IMR-90 (cell line): ENCODE results near the gene OR10A2. TPM values are rescaled to one million over a fixed set of nuclear protein-coding genes. Genes with fewer than 3 reads are reported as not detected.

Experiments used
- ATAC-seq: fragments of 200-7000 bp; cut with Tn5 transposase; 2 replicates; pipeline ENCODE4 v1.9.1; 2020; ENCODE audit warnings: low read depth, mild to moderate bottlenecking, moderate library complexity
- BruUV-seq: library from RNA; stranded (reverse); fragments of 400-500 nt; replicated peaks from 2 replicates; lab custom pipeline; 2021; lab: Mats Ljungman, UMichigan
- CTCF ChIA-PET: fragments of 300-600 bp; formaldehyde crosslinking; extraction: SDS; loops from one replicate; lab custom pipeline; 2021; ENCODE audit warnings: antibody characterized with exemption; lab: Yijun Ruan, JAX
- POLR2A ChIA-PET: fragments of 300-600 bp; sonication (Branson Sonifier 250); formaldehyde crosslinking; loops from one replicate; lab custom pipeline; 2022; ENCODE audit warnings: antibody characterized with exemption; ENCODE audit not compliant: unreplicated experiment; lab: Charles Lee
- DNase-seq: peaks from one replicate; pipeline ENCODE4 v3.0.0; 2013
- H2AFZ ChIP-seq: replicated peaks from 2 replicates; pipeline ENCODE3; 2013; ENCODE audit warnings: low read length, mild to moderate bottlenecking; ENCODE audit not compliant: poor library complexity
- H2AK5ac ChIP-seq: 2 replicates; pipeline ENCODE4 v1.6.1; 2013; ENCODE audit warnings: low read depth, low read length, inconsistent platforms
- H2AK9ac ChIP-seq: replicated peaks from 2 replicates; pipeline ENCODE3; 2013; ENCODE audit warnings: mild to moderate bottlenecking, low read depth, low read length, moderate library complexity; ENCODE audit not compliant: poor library complexity
- H2BK120ac ChIP-seq: 2 replicates; pipeline ENCODE4 v1.6.1; 2013; ENCODE audit warnings: low read depth, low read length, inconsistent platforms
- H2BK15ac ChIP-seq: 3 replicates; pipeline ENCODE4 v1.6.1; 2013; ENCODE audit warnings: low read depth, low read length, inconsistent platforms
- H2BK20ac ChIP-seq: 2 replicates; pipeline ENCODE4 v1.6.1; 2013; ENCODE audit warnings: low read depth, mild to moderate bottlenecking, inconsistent platforms, low read length, moderate library complexity
- H2BK5ac ChIP-seq: 2 replicates; pipeline ENCODE4 v1.6.1; 2013; ENCODE audit warnings: mild to moderate bottlenecking, low read depth, low read length, inconsistent platforms; ENCODE audit not compliant: poor library complexity, severe bottlenecking
- H3K14ac ChIP-seq: replicated peaks from 2 replicates; pipeline ENCODE4 v1.6.1; 2013; ENCODE audit warnings: low read depth, low read length, inconsistent platforms
- H3K18ac ChIP-seq: 2 replicates; pipeline ENCODE4 v1.6.1; 2013; ENCODE audit warnings: low read depth, low read length, control low read depth
- H3K23ac ChIP-seq: 2 replicates; pipeline ENCODE4 v1.6.1; 2013; ENCODE audit warnings: low read depth, low read length, inconsistent platforms
- H3K27ac ChIP-seq: 2 replicates; pipeline ENCODE4 v1.5.1; 2013; ENCODE audit warnings: mild to moderate bottlenecking, control low read depth, low read length; ENCODE audit not compliant: insufficient read depth
- H3K27me3 ChIP-seq: 2 replicates; pipeline ENCODE4 v1.6.1; 2013; ENCODE audit warnings: low read length; ENCODE audit not compliant: control insufficient read depth, insufficient read depth
- H3K36me3 ChIP-seq: 2 replicates; pipeline ENCODE4 v1.6.1; 2013; ENCODE audit warnings: low read length, mixed read lengths; ENCODE audit not compliant: control insufficient read depth, insufficient read depth
- H3K4ac ChIP-seq: 2 replicates; pipeline ENCODE4 v1.6.1; 2013; ENCODE audit warnings: low read depth, low read length, inconsistent platforms
- H3K4me1 ChIP-seq: 2 replicates; pipeline ENCODE4 v1.6.1; 2013; ENCODE audit warnings: low read length, mixed read lengths; ENCODE audit not compliant: control insufficient read depth, insufficient read depth
- H3K4me2 ChIP-seq: 2 replicates; pipeline ENCODE4 v1.6.1; 2013; ENCODE audit warnings: low read depth, mild to moderate bottlenecking, control low read depth, low read length, moderate library complexity
- H3K4me3 ChIP-seq: 2 replicates; pipeline ENCODE4 v1.5.1; 2013; ENCODE audit warnings: low read depth, mild to moderate bottlenecking, control low read depth, low read length, moderate library complexity; ENCODE audit not compliant: insufficient read depth
- H3K56ac ChIP-seq: 2 replicates; pipeline ENCODE4 v1.6.1; 2013; ENCODE audit warnings: low read length, inconsistent platforms; ENCODE audit not compliant: insufficient read depth; ENCODE audit errors: extremely low read depth
- H3K79me1 ChIP-seq, 2 experiments: 2 replicates each; pipeline ENCODE4 v1.6.1; 2013; ENCODE audit warnings: low read length in 2 of 2, inconsistent platforms in 1 of 2, low read depth in 1 of 2
- H3K9ac ChIP-seq: 2 replicates; pipeline ENCODE4 v1.6.1; 2013; ENCODE audit warnings: low read depth, low read length, control low read depth
- H3K9me1 ChIP-seq: 2 replicates; pipeline ENCODE4 v1.6.1; 2013; ENCODE audit warnings: low read length, inconsistent platforms; ENCODE audit not compliant: insufficient read depth
- H3K9me3 ChIP-seq: 2 replicates; pipeline ENCODE4 v1.6.1; 2013; ENCODE audit warnings: low read length; ENCODE audit not compliant: control insufficient read depth, insufficient read depth
- H4K20me1 ChIP-seq: 2 replicates; pipeline ENCODE4 v1.6.1; 2013; ENCODE audit warnings: low read length, inconsistent platforms; ENCODE audit not compliant: insufficient read depth
- H4K5ac ChIP-seq: 2 replicates; pipeline ENCODE4 v1.6.1; 2013; ENCODE audit warnings: mild to moderate bottlenecking, low read depth, low read length, control low read depth
- H4K8ac ChIP-seq, 2 experiments: 2 replicates each; pipeline ENCODE4 v1.6.1; 2013; ENCODE audit warnings: low read depth in 2 of 2, low read length in 2 of 2, control low read depth in 1 of 2, inconsistent platforms in 1 of 2
- H4K91ac ChIP-seq: 2 replicates; pipeline ENCODE4 v1.6.1; 2013; ENCODE audit warnings: low read depth, low read length, inconsistent platforms; ENCODE audit not compliant: insufficient read depth
- CEBPB ChIP-seq: IDR thresholded peaks from 2 replicates; pipeline ENCODE4 v1.6.1; 2012; ENCODE audit warnings: low read depth, low read length, improper control_type of control experiment
- MAZ ChIP-seq: IDR thresholded peaks from 2 replicates; pipeline ENCODE4 v1.6.1; 2012; ENCODE audit warnings: low read depth, mild to moderate bottlenecking, low read length, improper control_type of control experiment, moderate library complexity, borderline replicate concordance
- RCOR1 ChIP-seq: IDR thresholded peaks from 2 replicates; pipeline ENCODE4 v1.6.1; 2012; ENCODE audit warnings: mild to moderate bottlenecking, low read length, improper control_type of control experiment; ENCODE audit not compliant: insufficient replicate concordance
- RFX5 ChIP-seq: IDR thresholded peaks from 2 replicates; pipeline ENCODE4 v1.8.0; 2012; ENCODE audit warnings: low read depth, mild to moderate bottlenecking, low read length, moderate library complexity
- SMC3 ChIP-seq: fragments of 150-350 bp; IDR thresholded peaks from 2 replicates; pipeline ENCODE4 v1.6.1; 2016; ENCODE audit warnings: low read depth, mild to moderate bottlenecking, antibody characterized with exemption, low read length, moderate library complexity
- WGBS, 2 experiments: methylation state at CpG; one replicate each; pipeline versions ENCODE4 v1.1.5 to v1.1.7; 2013; ENCODE audit warnings: missing lambda C conversion rate in 2 of 2; ENCODE audit not compliant: insufficient read length in 1 of 2; ENCODE audit errors: extremely low coverage in 2 of 2; 5-methylcytosine and 5-hydroxymethylcytosine counted together
- dilution Hi-C: fragments of 300-500 bp; cut with HindIII; formaldehyde crosslinking; loops from one replicate; pipeline ENCODE4 v1.14.3; 2018; ENCODE audit warnings: low sequenced_read_pairs; ENCODE audit not compliant: unreplicated experiment
- in situ Hi-C: fragments of 300-500 bp; cut with MboI; formaldehyde crosslinking; loops from 3 replicates; pipeline ENCODE4 v1.14.3; 2019; ENCODE audit warnings: low sequenced_read_pairs, inconsistent platforms, mixed read lengths
- intact Hi-C: fragments of 100-400 bp; cut with micrococcal nuclease; formaldehyde crosslinking; loops from 2 replicates; pipeline ENCODE4 v1.10.0; 2022
- polyA plus RNA-seq, 3 experiments: library from polyadenylated mRNA; depleted of rRNA; stranded (reverse); fragments of >200 nt; gene quantifications; 2 replicates each; pipeline ENCODE4 v1.2.3, GENCODE V29; 2012; ENCODE audit warnings: low replicate concordance in 1 of 3
- total RNA-seq: library from RNA; depleted of rRNA; stranded (reverse); fragments of >200 nt; gene quantifications from 2 replicates; pipeline ENCODE4 v1.2.3, GENCODE V29; 2012
- TF ChIP-seq, protein P1 (sequence below): conservative IDR thresholded peaks from 2 replicates; pipeline ENCODE4 v1.5.1; 2012; ENCODE audit warnings: mild to moderate bottlenecking, low read depth, low read length, improper control_type of control experiment
- TF ChIP-seq, protein P2 (sequence below): fragments of 150-350 bp; IDR thresholded peaks from 2 replicates; pipeline ENCODE4 v1.6.1; 2017; ENCODE audit warnings: mild to moderate bottlenecking, antibody characterized with exemption, low read length, low read depth

Gene OR10A2
- total and polyA plus RNA-seq, 2 of the 4 experiments (the other 2 are of a cell fraction): not detected

DNA sequence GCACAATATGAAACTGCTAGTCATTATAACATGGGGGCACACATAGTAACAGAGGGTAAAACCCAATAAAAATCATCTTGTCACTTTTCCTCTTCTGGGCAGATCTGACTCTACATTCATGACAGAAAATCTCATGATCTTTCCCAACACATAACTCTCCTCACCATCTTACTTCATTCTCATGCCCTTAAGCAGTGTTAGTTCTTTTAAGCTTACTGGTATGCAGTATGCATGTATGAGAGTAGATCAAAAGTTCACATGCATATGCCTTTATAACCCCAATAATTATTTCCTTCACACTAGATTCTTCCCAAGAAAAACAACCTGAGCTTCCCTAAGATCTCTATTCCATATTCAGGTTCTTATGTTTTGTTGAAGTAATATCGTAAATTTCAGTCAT lies 8.4 kb downstream of the OR10A2 start:
- H3K9me1 ChIP-seq: no peaks in the 10 kb centered on the region

More for the DNA sequence above, 8.4 kb downstream of the OR10A2 start:
- no peak overlapping the region for H3K27ac ChIP-seq
- H4K8ac ChIP-seq: no peak overlapping the region
- H3K36me3 ChIP-seq: no peaks in the 10 kb centered on the region
- ATAC-seq: no peak
- no peak overlapping the region for H3K4me3 ChIP-seq
- H4K5ac ChIP-seq: no peak overlapping the region
- in situ Hi-C loops: no loop called here
- BruUV-seq: no TSS peak
- H2AK5ac ChIP-seq: no peak overlapping the region
- no peak overlapping the region for H3K18ac ChIP-seq
- H3K27me3 ChIP-seq: no peaks in the 10 kb centered on the region
- ChIA-PET CTCF (no interaction called here), POLR2A (no interaction called here)
- no peaks in the 10 kb centered on the region for H3K9me3 ChIP-seq
- TF ChIP-seq MAZ (no peak), RFX5 (no peak), SMC3 (no peak), RCOR1 (no peak), CEBPB (no peak)
- TF ChIP-seq, protein P1, sequence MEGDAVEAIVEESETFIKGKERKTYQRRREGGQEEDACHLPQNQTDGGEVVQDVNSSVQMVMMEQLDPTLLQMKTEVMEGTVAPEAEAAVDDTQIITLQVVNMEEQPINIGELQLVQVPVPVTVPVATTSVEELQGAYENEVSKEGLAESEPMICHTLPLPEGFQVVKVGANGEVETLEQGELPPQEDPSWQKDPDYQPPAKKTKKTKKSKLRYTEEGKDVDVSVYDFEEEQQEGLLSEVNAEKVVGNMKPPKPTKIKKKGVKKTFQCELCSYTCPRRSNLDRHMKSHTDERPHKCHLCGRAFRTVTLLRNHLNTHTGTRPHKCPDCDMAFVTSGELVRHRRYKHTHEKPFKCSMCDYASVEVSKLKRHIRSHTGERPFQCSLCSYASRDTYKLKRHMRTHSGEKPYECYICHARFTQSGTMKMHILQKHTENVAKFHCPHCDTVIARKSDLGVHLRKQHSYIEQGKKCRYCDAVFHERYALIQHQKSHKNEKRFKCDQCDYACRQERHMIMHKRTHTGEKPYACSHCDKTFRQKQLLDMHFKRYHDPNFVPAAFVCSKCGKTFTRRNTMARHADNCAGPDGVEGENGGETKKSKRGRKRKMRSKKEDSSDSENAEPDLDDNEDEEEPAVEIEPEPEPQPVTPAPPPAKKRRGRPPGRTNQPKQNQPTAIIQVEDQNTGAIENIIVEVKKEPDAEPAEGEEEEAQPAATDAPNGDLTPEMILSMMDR: no peak
- TF ChIP-seq, protein P2, sequence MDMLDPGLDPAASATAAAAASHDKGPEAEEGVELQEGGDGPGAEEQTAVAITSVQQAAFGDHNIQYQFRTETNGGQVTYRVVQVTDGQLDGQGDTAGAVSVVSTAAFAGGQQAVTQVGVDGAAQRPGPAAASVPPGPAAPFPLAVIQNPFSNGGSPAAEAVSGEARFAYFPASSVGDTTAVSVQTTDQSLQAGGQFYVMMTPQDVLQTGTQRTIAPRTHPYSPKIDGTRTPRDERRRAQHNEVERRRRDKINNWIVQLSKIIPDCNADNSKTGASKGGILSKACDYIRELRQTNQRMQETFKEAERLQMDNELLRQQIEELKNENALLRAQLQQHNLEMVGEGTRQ: no peak
- H3K9ac ChIP-seq: no peak overlapping the region
- H2AK9ac ChIP-seq: no peak overlapping the region
- no peak for DNase-seq
- no peak overlapping the region for H2BK5ac ChIP-seq
- H3K14ac ChIP-seq: no peak overlapping the region
- no peaks in the 10 kb centered on the region for H3K79me1 ChIP-seq
- dilution Hi-C loops: no loop called here
- H4K91ac ChIP-seq: no peak overlapping the region
- no peaks in the 10 kb centered on the region for H4K20me1 ChIP-seq
- no peak overlapping the region for H3K4me2 ChIP-seq
- H2BK15ac ChIP-seq: no peak overlapping the region
- H3K56ac ChIP-seq: no peak overlapping the region
- H2BK20ac ChIP-seq: no peak overlapping the region
- H3K23ac ChIP-seq: no peak overlapping the region
- no peak overlapping the region for H2AFZ ChIP-seq
- no peak overlapping the region for H3K4ac ChIP-seq
- H2BK120ac ChIP-seq: no peak overlapping the region
- intact Hi-C loops: no loop called here
- no peaks in the 10 kb centered on the region for H3K4me1 ChIP-seq
- no CpG with 5 or more reads among the region's 1 CpG for WGBS, 2 experiments
